ENCODE results near the gene ESPN.
A peak's percentile ranks its signal among the peaks of the same experiment; 100 is the strongest.
"Not testable (repeated sequence)": the region's sequence is repeated elsewhere in the genome, so short reads cannot be mapped to it uniquely, and the experiment has no call there.

ESPN gene

DNA sequence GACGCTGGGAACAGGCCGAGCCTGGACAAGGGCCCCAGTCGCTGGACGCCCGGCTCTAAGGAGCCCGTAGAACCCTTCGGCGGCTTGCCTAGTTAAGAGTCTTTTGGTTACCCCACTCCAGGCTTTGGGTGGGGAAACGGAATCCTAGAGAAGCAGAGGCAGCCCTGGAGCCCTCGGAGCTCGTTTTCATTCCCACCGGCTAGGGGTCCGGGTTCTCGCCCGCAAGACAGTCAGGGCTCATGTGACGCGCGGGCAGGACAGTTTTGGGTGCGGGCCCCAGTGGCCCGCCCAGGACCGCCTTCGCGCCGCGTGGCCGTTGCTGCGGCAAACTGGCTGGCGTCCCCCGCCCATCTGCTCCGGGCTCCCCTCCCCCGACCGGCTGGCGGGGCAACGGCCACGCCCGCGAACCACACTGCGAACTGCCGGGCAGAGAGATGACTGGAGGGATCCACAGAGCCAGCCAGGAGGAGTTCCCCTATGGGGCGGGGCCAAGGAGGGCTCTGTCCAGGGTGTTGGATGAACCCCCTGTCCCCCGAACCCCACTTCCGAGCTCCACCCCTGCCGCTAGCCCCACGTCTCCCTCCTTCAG is 4.0 kb upstream of the ESPN start:
- 13% methylated on average over 44 of the region's 44 CpGs for WGBS
- Histone ChIP-seq H3K9me3 (ENCODE audit: insufficient read depth, low read depth, low read length) (no peaks in the 10 kb centered on the region), H3K27me3 (ENCODE audit: insufficient read depth, low read length) (peaks cover 100% of the 10 kb centered on the region), H3K27ac (ENCODE audit: low read depth, low read length) (no peak overlapping the region), H3K4me1 (ENCODE audit: insufficient read depth, low read length) (0 out of 2 replicates have a peak, but pooled peaks cover 4% of the 10 kb centered on the region), H3K36me3 (ENCODE audit: insufficient read depth, low read length) (no peaks in the 10 kb centered on the region), H3K9ac (ENCODE audit: low read depth, low read length) (no peak overlapping the region), H3K4me3 (ENCODE audit: low read length) (peak overlapping the region; percentile 47)

DNA sequence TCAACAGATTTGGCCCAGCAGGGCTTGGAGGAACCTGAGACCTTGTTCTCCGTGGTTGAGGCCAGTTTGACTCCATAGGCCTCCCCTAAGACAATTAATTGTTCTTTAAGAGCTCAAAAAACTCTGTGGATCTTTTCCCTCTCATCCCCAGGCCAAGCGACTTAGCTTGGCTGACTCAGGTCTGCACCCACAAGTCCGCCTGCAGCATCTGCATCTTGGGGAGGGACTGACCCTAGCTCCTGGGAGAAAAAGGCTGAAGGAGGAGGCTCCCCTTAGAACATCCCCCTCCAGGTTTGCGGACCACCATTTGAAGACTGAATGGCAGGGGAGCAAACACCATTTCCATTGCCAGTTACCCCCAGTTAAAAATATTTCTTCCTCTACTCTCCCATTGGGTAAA is 3.3 kb upstream of the ESPN start:
- no peaks in the 10 kb centered on the region for H3K9me3 ChIP-seq (ENCODE audit: insufficient read depth, low read depth, low read length)
- WGBS: 62% methylated on average over 4 of the region's 4 CpGs
- H3K4me1 ChIP-seq (ENCODE audit: insufficient read depth, low read length): 0 out of 2 replicates have a peak, but pooled peaks cover 4% of the 10 kb centered on the region
- H3K36me3 ChIP-seq (ENCODE audit: insufficient read depth, low read length): no peaks in the 10 kb centered on the region
- H3K9ac ChIP-seq (ENCODE audit: low read depth, low read length): no peak overlapping the region
- H3K27ac ChIP-seq (ENCODE audit: low read depth, low read length): no peak overlapping the region
- no peak overlapping the region for H3K4me3 ChIP-seq (ENCODE audit: low read length)
- peaks cover 100% of the 10 kb centered on the region for H3K27me3 ChIP-seq (ENCODE audit: insufficient read depth, low read length)

DNA sequence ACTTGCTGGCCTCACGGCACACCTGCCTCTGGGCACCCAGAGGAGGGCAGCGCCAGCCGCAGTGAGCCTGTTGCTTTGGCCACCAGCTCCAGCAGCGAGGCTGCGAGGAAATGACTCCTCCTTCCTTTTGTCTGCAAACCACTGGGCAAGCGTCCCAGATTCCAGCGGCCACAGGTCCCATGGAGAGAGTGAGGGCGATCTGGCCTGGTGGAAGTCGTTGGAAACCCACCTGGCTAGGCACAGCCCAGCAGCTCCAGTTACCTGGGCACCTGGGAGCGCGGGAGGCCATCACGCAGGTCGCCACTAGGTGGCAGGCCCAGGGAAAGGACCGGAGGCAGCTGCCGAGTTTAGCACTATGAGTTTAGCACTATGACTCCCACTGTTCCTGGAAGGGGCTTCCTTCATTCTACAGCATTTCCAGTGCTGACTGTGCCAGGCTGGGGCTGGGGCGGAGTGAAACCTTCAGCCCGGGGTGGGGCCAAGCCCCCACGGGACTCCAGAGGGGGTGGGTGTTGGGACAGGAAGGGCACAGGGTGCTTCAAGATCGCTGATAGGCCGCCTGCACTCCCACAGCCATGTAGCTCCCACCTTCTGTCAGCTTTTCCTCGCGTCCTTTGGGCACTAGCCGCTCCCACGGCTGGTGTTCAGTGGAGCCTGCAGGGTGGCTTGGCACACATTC is 1.1 kb upstream of the ESPN start:
- Histone ChIP-seq H3K27ac (ENCODE audit: low read depth, low read length) (no peak overlapping the region), H3K36me3 (ENCODE audit: insufficient read depth, low read length) (no peaks in the 10 kb centered on the region), H3K9ac (ENCODE audit: low read depth, low read length) (no peak overlapping the region), H3K9me3 (ENCODE audit: insufficient read depth, low read depth, low read length) (no peaks in the 10 kb centered on the region), H3K4me3 (ENCODE audit: low read length) (peak overlapping the region; percentile 26; the same call in 1 of the 2 replicates), H3K27me3 (ENCODE audit: insufficient read depth, low read length) (peaks cover 93% of the 10 kb centered on the region), H3K4me1 (ENCODE audit: insufficient read depth, low read length) (0 out of 2 replicates have a peak, but pooled peaks cover 4% of the 10 kb centered on the region)
- WGBS: 16% methylated on average over 24 of the region's 24 CpGs

DNA sequence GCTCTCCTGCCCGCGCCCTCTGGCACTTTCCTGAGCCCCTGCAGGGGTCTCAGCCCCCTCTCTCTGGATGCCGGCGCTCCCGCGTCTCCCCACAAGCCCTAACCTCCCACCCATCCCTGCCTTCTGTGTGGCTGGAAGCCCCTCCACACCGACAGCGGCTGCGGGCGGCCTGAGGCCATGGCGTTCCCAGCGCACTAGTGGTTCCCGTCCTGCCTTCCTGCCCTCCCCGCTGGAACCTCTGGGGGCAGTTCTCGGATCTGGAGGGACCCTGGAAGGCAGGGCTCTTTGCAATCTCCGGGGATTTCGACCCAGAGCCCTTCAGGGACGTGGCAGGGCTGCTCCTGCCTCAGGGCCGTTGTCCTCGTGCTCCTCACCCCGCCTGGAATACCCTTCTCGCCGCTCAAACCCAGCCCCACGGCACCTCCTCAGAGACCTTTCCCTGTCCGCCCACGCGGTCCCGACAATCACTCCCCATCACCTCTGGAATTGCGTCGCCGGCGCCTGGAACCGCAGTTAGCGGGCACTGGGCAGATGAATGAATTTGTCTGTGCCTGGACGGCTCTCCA is 493 bp upstream of the ESPN start:
- 0 out of 2 replicates have a peak, but pooled peaks cover 4% of the 10 kb centered on the region for H3K4me1 ChIP-seq (ENCODE audit: insufficient read depth, low read length)
- WGBS: 8% methylated on average over 35 of the region's 35 CpGs
- H3K27me3 ChIP-seq (ENCODE audit: insufficient read depth, low read length): peaks cover 88% of the 10 kb centered on the region
- no peaks in the 10 kb centered on the region for H3K36me3 ChIP-seq (ENCODE audit: insufficient read depth, low read length)
- peak overlapping the region; percentile 26; the same call in 1 of the 2 replicates for H3K4me3 ChIP-seq (ENCODE audit: low read length)
- no peak overlapping the region for H3K9ac ChIP-seq (ENCODE audit: low read depth, low read length)
- H3K9me3 ChIP-seq (ENCODE audit: insufficient read depth, low read depth, low read length): no peaks in the 10 kb centered on the region
- no peak overlapping the region for H3K27ac ChIP-seq (ENCODE audit: low read depth, low read length)

DNA sequence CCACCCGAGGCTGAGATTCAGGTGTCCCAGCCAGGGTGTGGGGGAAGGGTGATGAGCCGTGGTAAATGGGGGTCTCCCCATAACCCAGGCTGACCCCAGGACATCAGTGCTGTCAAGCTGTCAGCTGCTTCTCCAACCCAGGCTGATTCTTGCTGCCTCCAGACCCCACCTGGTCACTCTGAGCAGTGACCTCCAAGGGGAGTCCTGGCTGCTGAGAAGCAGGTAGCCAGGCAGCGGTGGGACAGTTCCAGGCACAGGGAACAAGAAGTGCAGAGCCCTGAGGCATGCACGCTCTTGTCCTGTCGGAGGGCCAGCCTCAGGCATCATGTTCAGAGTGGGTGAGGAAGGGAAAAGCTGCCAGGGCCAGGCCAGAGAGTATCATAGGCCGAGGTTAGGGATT is 1.1 kb downstream of the ESPN start:
- no peaks in the 10 kb centered on the region for H3K9me3 ChIP-seq (ENCODE audit: insufficient read depth, low read depth, low read length)
- H3K9ac ChIP-seq (ENCODE audit: low read depth, low read length): no peak overlapping the region
- no peaks in the 10 kb centered on the region; the same call in 1 of the 2 replicates for H3K4me1 ChIP-seq (ENCODE audit: insufficient read depth, low read length)
- H3K27me3 ChIP-seq (ENCODE audit: insufficient read depth, low read length): peaks cover 73% of the 10 kb centered on the region
- H3K4me3 ChIP-seq (ENCODE audit: low read length): no peak overlapping the region
- WGBS: 84% methylated on average over 6 of the region's 6 CpGs
- H3K27ac ChIP-seq (ENCODE audit: low read depth, low read length): no peak overlapping the region
- H3K36me3 ChIP-seq (ENCODE audit: insufficient read depth, low read length): no peaks in the 10 kb centered on the region

DNA sequence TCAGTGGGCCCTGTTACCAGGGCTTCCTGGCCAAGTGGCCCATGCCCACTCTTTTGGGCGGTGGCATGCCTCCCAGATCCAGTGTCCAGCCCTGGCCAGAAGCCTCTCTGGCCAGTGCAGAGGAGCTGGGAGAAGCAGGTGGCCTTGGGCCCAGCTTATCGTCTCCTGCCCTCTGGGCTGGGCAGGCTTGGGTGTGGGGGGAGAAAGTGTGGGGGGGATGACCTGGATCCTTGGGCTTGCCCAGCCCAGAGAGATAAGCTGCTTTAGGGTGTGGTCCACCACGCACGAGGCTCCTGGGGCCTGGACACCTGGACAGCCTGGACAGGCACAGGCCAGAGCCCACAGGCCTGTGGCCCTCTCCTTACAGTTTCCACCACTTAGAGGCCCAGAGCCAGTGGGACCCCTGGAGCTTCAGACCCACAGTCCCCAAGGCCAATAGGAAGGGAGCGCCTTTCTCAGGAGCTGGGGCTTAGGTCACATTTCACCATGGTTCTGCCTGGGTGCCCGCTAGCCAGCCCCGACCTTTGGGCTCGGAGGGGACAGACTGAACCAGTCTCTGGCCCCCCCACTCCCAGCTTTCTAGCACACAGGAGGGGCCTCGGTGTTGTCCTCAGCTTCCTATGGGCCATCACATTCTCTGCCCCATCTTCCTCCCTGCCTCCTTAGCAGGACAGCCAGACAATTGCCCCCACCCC is 1.8 kb downstream of the ESPN start:
- Histone ChIP-seq H3K9me3 (ENCODE audit: insufficient read depth, low read depth, low read length) (no peaks in the 10 kb centered on the region), H3K36me3 (ENCODE audit: insufficient read depth, low read length) (no peaks in the 10 kb centered on the region), H3K27ac (ENCODE audit: low read depth, low read length) (no peak overlapping the region), H3K9ac (ENCODE audit: low read depth, low read length) (no peak overlapping the region), H3K4me1 (ENCODE audit: insufficient read depth, low read length) (no peaks in the 10 kb centered on the region; the same call in 1 of the 2 replicates), H3K27me3 (ENCODE audit: insufficient read depth, low read length) (peaks cover 65% of the 10 kb centered on the region), H3K4me3 (ENCODE audit: low read length) (no peak overlapping the region)
- 90% methylated on average over 9 of the region's 9 CpGs for WGBS

DNA sequence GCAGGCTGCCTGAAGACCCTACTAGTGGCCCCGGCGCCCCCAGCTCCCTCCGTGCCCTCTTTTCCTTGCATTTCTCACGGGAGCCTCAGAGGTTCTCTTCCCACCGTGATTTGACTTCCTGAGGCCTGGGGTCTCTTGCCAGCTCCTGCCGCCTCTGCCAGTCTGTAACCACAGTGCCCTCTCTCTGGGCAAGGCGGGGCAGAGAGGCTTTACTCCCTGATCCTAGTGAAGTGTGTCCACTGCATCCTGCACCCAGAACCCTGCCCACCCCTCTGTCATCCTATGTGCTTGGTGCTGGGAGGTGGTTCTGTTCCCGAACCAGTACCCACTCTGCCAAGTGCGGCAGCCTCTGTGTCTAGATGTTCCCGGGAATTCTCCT is 2.4 kb downstream of the ESPN start:
- no peak overlapping the region for H3K27ac ChIP-seq (ENCODE audit: low read depth, low read length)
- H3K9ac ChIP-seq (ENCODE audit: low read depth, low read length): no peak overlapping the region
- WGBS: 93% methylated on average over 10 of the region's 10 CpGs
- no peaks in the 10 kb centered on the region for H3K9me3 ChIP-seq (ENCODE audit: insufficient read depth, low read depth, low read length)
- no peak overlapping the region for H3K4me3 ChIP-seq (ENCODE audit: low read length)
- H3K36me3 ChIP-seq (ENCODE audit: insufficient read depth, low read length): no peaks in the 10 kb centered on the region
- peaks cover 60% of the 10 kb centered on the region for H3K27me3 ChIP-seq (ENCODE audit: insufficient read depth, low read length)
- H3K4me1 ChIP-seq (ENCODE audit: insufficient read depth, low read length): no peaks in the 10 kb centered on the region; the same call in 1 of the 2 replicates

DNA sequence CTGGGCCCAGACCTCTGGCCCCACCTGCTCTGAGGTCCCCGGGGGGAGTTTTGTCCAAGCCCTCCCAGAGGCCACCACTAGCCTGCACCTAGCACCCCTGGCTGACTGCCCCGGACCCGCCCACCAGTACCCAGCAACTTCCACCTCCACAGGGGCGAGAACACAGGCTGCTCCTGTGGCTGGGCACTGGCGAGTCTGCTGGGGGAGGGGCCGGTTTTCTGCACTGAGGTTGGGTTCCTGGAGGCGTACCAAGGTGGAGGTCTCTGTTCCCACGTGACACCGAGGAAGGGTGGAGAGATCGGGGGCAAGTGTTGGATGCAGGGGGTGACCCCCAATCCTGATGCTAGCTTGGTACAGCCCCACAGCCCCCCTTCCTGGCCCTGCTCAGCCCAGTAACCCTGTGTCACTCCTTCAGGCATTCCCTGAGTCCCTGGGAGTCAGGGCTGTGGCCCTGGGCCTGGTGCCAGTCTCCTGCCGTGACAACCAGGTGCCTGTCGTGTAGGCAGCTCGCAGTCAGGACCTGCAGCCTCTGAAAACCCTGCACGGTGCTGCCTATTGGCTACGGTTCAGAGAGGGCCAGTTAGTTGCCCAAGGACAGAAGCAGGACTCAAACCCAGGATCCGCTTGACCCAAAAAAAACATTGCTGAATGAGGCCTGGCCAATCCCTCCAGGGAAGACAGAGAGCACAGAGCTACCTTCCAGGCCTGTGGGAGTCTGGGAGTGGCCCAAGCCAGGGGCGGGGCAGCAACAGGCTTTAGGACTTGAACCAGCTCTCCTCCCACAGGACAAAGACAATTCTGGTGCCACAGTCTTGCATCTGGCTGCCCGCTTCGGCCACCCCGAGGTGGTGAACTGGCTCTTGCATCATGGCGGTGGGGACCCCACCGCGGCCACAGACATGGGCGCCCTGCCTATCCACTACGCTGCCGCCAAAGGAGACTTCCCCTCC is 3.1 kb downstream of the ESPN start:
- no peaks in the 10 kb centered on the region for H3K36me3 ChIP-seq (ENCODE audit: insufficient read depth, low read length)
- H3K27ac ChIP-seq (ENCODE audit: low read depth, low read length): no peak overlapping the region
- no peak overlapping the region for H3K4me3 ChIP-seq (ENCODE audit: low read length)
- peaks cover 55% of the 10 kb centered on the region for H3K27me3 ChIP-seq (ENCODE audit: insufficient read depth, low read length)
- no peaks in the 10 kb centered on the region for H3K9me3 ChIP-seq (ENCODE audit: insufficient read depth, low read depth, low read length)
- H3K9ac ChIP-seq (ENCODE audit: low read depth, low read length): no peak overlapping the region
- no peaks in the 10 kb centered on the region; the same call in 1 of the 2 replicates for H3K4me1 ChIP-seq (ENCODE audit: insufficient read depth, low read length)
- 91% methylated on average over 26 of the region's 26 CpGs for WGBS

DNA sequence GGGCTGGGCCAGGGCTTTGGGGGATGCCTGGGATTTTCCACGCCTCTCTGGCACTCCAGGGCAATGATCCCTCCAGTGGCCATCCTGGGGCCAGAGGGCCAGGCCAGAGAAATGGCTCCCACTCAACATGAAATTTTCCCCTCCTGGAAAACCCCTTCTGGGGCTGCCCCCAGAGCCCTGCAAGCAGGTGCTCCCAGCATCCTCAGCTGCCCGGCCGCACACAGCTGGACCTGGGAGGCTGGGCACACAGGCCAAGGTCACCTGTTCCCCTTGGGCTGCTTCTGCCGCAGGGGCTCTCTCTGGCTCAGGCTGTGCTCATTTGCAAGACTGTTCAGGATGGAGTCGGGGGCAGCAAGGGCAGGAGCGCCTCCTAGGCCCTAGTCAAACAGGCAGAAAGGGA is 3.9 kb downstream of the ESPN start:
- 75% methylated on average over 6 of the region's 6 CpGs for WGBS
- not testable (repeated sequence) for H3K4me3 ChIP-seq (ENCODE audit: low read length); H3K27ac ChIP-seq (ENCODE audit: low read depth, low read length); H3K4me1 ChIP-seq (ENCODE audit: insufficient read depth, low read length); H3K9me3 ChIP-seq (ENCODE audit: insufficient read depth, low read depth, low read length); H3K9ac ChIP-seq (ENCODE audit: low read depth, low read length); H3K36me3 ChIP-seq (ENCODE audit: insufficient read depth, low read length)
- H3K27me3 ChIP-seq (ENCODE audit: insufficient read depth, low read length): peaks cover 48% of the 10 kb centered on the region

DNA sequence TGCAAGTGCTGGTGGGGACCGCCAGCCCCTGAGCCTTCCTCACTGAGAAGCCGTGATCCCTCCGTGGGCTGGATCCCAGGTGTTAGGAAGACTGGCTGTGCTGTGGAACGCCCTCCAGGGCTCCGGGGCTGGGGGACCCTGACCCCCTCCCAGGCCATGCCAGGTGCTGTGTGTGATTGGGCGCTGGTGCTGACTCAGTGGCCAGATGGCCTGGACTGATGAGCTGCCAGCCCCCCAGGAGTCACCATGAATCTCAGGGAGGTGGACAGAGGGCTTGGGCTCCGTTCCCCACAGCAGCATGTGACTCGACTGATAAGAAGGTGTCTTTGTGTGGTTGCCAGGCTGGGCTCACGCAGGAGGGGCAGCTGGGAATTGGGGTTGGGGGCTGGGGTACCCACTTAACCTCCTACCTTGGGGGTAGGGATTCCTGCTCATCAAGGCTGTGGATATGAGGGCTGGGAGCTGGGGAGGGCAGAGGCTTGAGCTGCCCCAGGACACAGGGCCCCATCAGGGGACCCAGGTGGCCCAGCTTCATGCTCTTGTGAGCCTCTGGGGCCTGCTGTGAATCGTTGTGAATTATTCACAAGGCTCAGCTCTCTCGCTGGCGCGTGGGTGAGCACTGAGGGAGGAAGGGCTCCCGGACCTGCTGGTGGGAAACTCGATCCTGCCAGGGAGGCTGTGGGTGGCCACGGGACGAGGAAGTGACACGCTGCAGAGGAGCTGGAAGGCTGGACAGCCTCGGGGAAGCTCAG is 5.3 kb downstream of the ESPN start:
- H3K4me3 ChIP-seq (ENCODE audit: low read length); H3K4me1 ChIP-seq (ENCODE audit: insufficient read depth, low read length); H3K9me3 ChIP-seq (ENCODE audit: insufficient read depth, low read depth, low read length); H3K27ac ChIP-seq (ENCODE audit: low read depth, low read length); H3K36me3 ChIP-seq (ENCODE audit: insufficient read depth, low read length): not testable (repeated sequence)
- 0 out of 2 replicates have a peak overlapping the region, but pooled peaks have one; percentile 2 for H3K9ac ChIP-seq (ENCODE audit: low read depth, low read length)
- H3K27me3 ChIP-seq (ENCODE audit: insufficient read depth, low read length): peaks cover 34% of the 10 kb centered on the region
- WGBS: 67% methylated on average over 19 of the region's 19 CpGs

All from HUES64 (cell line).